Loucy (cell line): ENCODE data around the gene C3orf70.

Experiments used
- CTCF ChIP-seq: fragments of 200-600 bp; sonication (generic); conservative IDR thresholded peaks from 2 replicates; pipeline ENCODE4 v1.5.1; 2014; ENCODE audit warnings: mild to moderate bottlenecking, antibody characterized with exemption, low read length
- EZH2phosphoT487 ChIP-seq: fragments of 200-600 bp; IDR thresholded peaks from 2 replicates; pipeline ENCODE4 v1.6.1; 2018; ENCODE audit warnings: antibody characterized with exemption, mild to moderate bottlenecking, moderate library complexity, borderline replicate concordance

- TF ChIP-seq CTCF = no peak
- no peak for TF ChIP-seq EZH2phosphoT487
Observed at GRCh38 chr3:185172086-185173049, 19.5 kb upstream of the C3orf70 start.
